Left hindlimb (tissue), 1 donor: ENCODE measurements around the gene UQCC5.

ENCODE experiments used
- DNase-seq: peaks from one replicate; pipeline ENCODE4 v3.0.0-alpha.2; 2018

UQCC5 gene

GRCh38 chr3:52574056-52574965 is 37.9 kb downstream of the UQCC5 start:
- no peak for DNase-seq
